ENCODE results near the gene TCEA2. TPM values are rescaled to one million over a fixed set of nuclear protein-coding genes. Genes with fewer than 3 reads are reported as not detected.

The TCEA2 gene
- total RNA-seq, 2 donors from 2014 or later, result 45.0 to 69.5 TPM

- 72% methylated on average over 15 of the region's 15 CpGs for whole genome bisulfite sequencing
- no peak overlapping the region for H3K27ac ChIP-seq
- intact Hi-C loops (cut with DNase I), result no loop called here
- H3K4me3 ChIP-seq, result no peak overlapping the region
- no peak for DNase-seq (ENCODE audit: low spot score)
- H3K27me3 ChIP-seq (replicated peaks; ENCODE audit: insufficient read depth), result no peaks in the 10 kb centered on the region
- peaks cover 12 to 63% of the 10 kb centered on the region in 2 donors for H3K36me3 ChIP-seq
- H3K9me3 ChIP-seq, result no peaks in the 10 kb centered on the region
- TF ChIP-seq POLR2A (IDR thresholded peaks at IDR 0.05), result no peak
- TF ChIP-seq CTCF (IDR thresholded peaks at IDR 0.05), result no peak
- no peak for TF ChIP-seq POLR2AphosphoS5 (IDR thresholded peaks at IDR 0.05)
- H3K4me1 ChIP-seq (replicated peaks), result no peaks in the 10 kb centered on the region
Observed at GRCh38 chr20:64023361-64024140, 39.4 kb upstream of the TCEA2 start.

GRCh38 chr20:64024141-64024990, 38.6 kb upstream of the TCEA2 start:
- intact Hi-C loops (cut with DNase I), result no loop called here
- Histone ChIP-seq H3K36me3 (peaks cover 11 to 60% of the 10 kb centered on the region in 2 donors), H3K9me3 (no peaks in the 10 kb centered on the region), H3K4me3 (no peak overlapping the region), H3K4me1 (replicated peaks) (no peaks in the 10 kb centered on the region), H3K27me3 (replicated peaks; ENCODE audit: insufficient read depth) (no peaks in the 10 kb centered on the region), H3K27ac (no peak overlapping the region)
- TF ChIP-seq POLR2AphosphoS5 (IDR thresholded peaks at IDR 0.05) (no peak), CTCF (IDR thresholded peaks at IDR 0.05) (no peak), POLR2A (IDR thresholded peaks at IDR 0.05) (no peak)
- 67% methylated on average over 17 of the region's 17 CpGs for WGBS
- DNase-seq (ENCODE audit: low spot score), result no peak

DNA sequence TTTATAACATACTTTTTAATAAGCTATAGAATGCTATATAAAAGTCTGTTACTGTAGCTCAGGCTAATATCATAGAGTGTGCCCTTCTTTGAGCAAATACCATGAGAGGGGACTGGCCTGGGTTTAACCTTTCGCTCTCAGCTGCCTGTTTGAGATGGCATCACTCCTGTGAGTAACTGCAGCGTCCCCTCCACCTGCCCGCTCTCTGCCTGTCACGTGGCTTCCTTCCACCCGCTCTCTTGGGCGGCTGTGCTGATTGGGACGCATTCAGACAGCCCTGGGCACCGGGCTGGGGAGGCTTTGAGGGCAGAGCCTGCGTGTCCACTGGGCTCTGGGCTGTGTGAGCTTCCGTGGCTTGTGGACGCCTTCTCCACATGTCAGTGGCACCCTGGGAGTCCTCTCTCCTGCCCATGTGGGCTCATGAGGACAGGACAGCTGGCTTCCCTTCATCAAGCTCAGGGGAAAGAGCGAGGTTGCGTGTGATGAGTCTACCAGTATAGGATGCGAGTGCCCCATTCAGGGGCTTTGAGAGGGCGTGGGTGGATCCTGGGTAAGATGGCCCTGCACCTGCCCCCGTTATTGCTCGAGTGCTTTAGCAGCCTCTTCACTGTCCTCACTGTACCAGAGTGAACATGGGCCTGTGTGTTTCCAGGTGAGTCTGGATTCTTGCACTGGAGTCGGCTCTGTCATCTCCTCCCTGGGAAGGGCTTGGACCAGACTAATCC, 37.7 kb upstream of the TCEA2 start:
- Histone ChIP-seq H3K36me3 (peaks cover 11 to 63% of the 10 kb centered on the region in 2 donors), H3K4me3 (no peak overlapping the region), H3K9me3 (no peaks in the 10 kb centered on the region), H3K4me1 (replicated peaks) (no peaks in the 10 kb centered on the region), H3K27me3 (replicated peaks; ENCODE audit: insufficient read depth) (no peaks in the 10 kb centered on the region), H3K27ac (no peak overlapping the region)
- WGBS, result 92% methylated on average over 18 of the region's 18 CpGs
- no peak for TF ChIP-seq POLR2AphosphoS5 (IDR thresholded peaks at IDR 0.05)
- TF ChIP-seq POLR2A (IDR thresholded peaks at IDR 0.05), result no peak
- TF ChIP-seq CTCF (IDR thresholded peaks at IDR 0.05), result no peak
- no peak for DNase-seq (ENCODE audit: low spot score)
- intact Hi-C loops (cut with DNase I), result no loop called here

GRCh38 chr20:64025826-64026412, 37.1 kb upstream of the TCEA2 start:
- H3K4me1 ChIP-seq (replicated peaks), result no peaks in the 10 kb centered on the region
- intact Hi-C loops (cut with DNase I), result no loop called here
- no peak overlapping the region for H3K27ac ChIP-seq
- no peak for TF ChIP-seq CTCF (IDR thresholded peaks at IDR 0.05)
- no peak for TF ChIP-seq POLR2A (IDR thresholded peaks at IDR 0.05)
- TF ChIP-seq POLR2AphosphoS5 (IDR thresholded peaks at IDR 0.05), result no peak
- H3K36me3 ChIP-seq, result peaks cover 11 to 63% of the 10 kb centered on the region in 2 donors
- WGBS, result 96% methylated on average over 28 of the region's 29 CpGs
- no peak for DNase-seq (ENCODE audit: low spot score)
- no peaks in the 10 kb centered on the region for H3K9me3 ChIP-seq
- no peaks in the 10 kb centered on the region for H3K27me3 ChIP-seq (replicated peaks; ENCODE audit: insufficient read depth)
- no peak overlapping the region for H3K4me3 ChIP-seq

Measured in prostate gland (tissue), 2 donors.